ENCODE results near the gene CHN2. TPM values are rescaled to one million over a fixed set of nuclear protein-coding genes. Genes with fewer than 3 reads are reported as not detected.
A peak's percentile ranks its signal among the peaks of the same experiment; 100 is the strongest.

Gene CHN2
- total RNA-seq, 1 experiment from 2014 or later, result 5.1 TPM

DNA sequence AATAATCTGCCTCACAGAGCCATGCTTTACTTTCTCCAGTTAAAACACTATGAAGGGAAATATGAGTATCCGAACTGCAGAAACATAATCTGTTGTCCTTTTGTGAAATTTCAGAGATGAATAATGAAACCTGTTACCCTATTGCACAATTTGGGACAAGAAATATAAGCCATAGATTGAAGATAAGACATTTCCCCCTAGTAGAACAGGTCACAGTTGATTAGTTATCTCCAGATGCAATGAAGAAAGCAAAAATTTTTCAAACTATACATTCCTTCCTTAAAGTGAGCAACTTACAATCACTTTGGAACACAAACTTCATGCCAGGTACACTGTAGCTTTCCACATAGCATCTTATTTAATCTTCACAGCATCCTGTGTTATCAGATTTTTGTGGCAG lies 2.3 kb upstream of the CHN2 start:
- TF ChIP-seq, protein P1, sequence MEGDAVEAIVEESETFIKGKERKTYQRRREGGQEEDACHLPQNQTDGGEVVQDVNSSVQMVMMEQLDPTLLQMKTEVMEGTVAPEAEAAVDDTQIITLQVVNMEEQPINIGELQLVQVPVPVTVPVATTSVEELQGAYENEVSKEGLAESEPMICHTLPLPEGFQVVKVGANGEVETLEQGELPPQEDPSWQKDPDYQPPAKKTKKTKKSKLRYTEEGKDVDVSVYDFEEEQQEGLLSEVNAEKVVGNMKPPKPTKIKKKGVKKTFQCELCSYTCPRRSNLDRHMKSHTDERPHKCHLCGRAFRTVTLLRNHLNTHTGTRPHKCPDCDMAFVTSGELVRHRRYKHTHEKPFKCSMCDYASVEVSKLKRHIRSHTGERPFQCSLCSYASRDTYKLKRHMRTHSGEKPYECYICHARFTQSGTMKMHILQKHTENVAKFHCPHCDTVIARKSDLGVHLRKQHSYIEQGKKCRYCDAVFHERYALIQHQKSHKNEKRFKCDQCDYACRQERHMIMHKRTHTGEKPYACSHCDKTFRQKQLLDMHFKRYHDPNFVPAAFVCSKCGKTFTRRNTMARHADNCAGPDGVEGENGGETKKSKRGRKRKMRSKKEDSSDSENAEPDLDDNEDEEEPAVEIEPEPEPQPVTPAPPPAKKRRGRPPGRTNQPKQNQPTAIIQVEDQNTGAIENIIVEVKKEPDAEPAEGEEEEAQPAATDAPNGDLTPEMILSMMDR (IDR thresholded peaks at IDR 0.05; ENCODE audit: unreplicated experiment), result no peak
- Mint-ChIP-seq H3K9me3 (ENCODE audit: unreplicated experiment) (no peaks in the 10 kb centered on the region), H3K36me3 (ENCODE audit: insufficient read depth, unreplicated experiment) (peaks cover 6% of the 10 kb centered on the region), H3K27ac (ENCODE audit: low read depth, unreplicated experiment) (no peak overlapping the region), H3K4me3 (ENCODE audit: unreplicated experiment) (no peak overlapping the region), H3K27me3 (ENCODE audit: insufficient read depth, unreplicated experiment) (no peaks in the 10 kb centered on the region), H3K4me1 (ENCODE audit: insufficient read depth, unreplicated experiment) (no peaks in the 10 kb centered on the region)
- CTCF ChIA-PET, result interaction anchor here (0.7 to 6.2 kb wide), 5 partner anchors 53 to 269 kb away, joined by 3 to 140 read pairs (median 3); no protein-coding TSS in a partner anchor
- BruUV-seq (replicated peaks), result no TSS peak
- POLR2A ChIA-PET, result interaction anchor here (0.6 kb wide), 1 partner anchor 12 kb away, joined by 3 read pairs; no protein-coding TSS in a partner anchor
- intact Hi-C loops (cut with micrococcal nuclease), result loop anchor here (5.0 kb wide), 1 partner anchor 80 kb away; no protein-coding TSS in a partner anchor
- no peak for DNase-seq (ENCODE audit: unreplicated experiment)

- H3K27me3 Mint-ChIP-seq (ENCODE audit: insufficient read depth, unreplicated experiment), result no peaks in the 10 kb centered on the region
- intact Hi-C loops (cut with micrococcal nuclease), result loop anchor here (5.0 kb wide), 1 partner anchor 81 kb away; no protein-coding TSS in a partner anchor
Observed at GRCh38 chr7:29192811-29193210, 1.8 kb upstream of the CHN2 start.

DNA sequence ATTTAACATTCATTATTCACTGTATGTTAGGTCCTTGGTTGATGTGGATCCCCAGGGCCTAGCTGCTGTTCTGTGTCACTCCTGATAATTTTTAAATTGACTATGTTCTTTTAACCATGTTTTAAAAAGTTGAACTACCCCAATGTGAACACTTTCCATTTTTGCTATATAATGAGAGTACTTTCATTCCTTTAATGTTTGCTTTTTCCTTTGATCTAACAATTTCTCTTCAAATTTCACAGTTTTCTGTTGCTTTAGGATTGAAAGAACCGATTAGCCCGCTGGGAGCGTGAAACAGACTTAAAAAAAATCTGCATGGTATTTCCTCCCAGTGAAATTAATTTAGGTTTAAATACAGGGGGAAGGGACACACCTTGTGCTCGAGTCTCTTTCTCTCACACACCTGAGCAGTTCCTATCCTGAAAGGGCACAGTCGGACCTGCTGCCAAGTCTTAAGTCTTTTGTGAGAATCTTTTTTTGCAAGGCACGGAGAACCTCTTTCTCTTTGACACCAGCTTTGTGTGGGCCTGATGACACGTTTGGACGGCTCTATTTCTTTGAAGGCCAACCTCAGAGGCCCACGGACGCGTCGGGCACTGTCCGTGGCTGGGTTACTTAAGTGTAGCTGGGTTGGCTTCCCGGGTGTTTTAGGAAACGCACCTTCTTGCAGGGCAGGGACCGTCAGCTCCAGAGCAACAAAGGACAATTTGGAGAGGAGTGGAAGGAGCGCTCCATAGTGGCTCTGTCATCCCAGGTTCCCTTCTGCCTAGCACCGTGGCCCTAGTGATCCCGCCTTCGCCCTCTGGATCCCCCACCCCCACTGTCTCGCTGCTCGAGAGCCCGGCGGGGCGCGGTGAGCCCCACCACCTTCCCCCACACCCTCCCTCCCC lies 1.0 kb upstream of the CHN2 start:
- no TSS peak for BruUV-seq (replicated peaks)
- intact Hi-C loops (cut with micrococcal nuclease), result loop anchor here (1.0 to 5.0 kb wide), 3 partner anchors 81 to 271 kb away; no protein-coding TSS in a partner anchor
- TF ChIP-seq, protein P1 (IDR thresholded peaks at IDR 0.05; ENCODE audit: unreplicated experiment), result no peak
- Mint-ChIP-seq H3K36me3 (ENCODE audit: insufficient read depth, unreplicated experiment) (peaks cover 6% of the 10 kb centered on the region), H3K27ac (ENCODE audit: low read depth, unreplicated experiment) (no peak overlapping the region), H3K4me1 (ENCODE audit: insufficient read depth, unreplicated experiment) (no peaks in the 10 kb centered on the region), H3K9me3 (ENCODE audit: unreplicated experiment) (no peaks in the 10 kb centered on the region), H3K4me3 (ENCODE audit: unreplicated experiment) (peak overlapping the region; percentile 75), H3K27me3 (ENCODE audit: insufficient read depth, unreplicated experiment) (no peaks in the 10 kb centered on the region)
- ChIA-PET CTCF (interaction anchor here (1.2 kb wide), 1 partner anchor 87 kb away, joined by 3 read pairs; no protein-coding TSS in a partner anchor), POLR2A (interaction anchor here (1.8 kb wide), 1 partner anchor 89 kb away, joined by 7 read pairs; no protein-coding TSS in a partner anchor)
- DNase-seq (ENCODE audit: unreplicated experiment), result no peak

More at GRCh38 chr7:29192811-29193210, 1.8 kb upstream of the CHN2 start:
- BruUV-seq (replicated peaks), result no TSS peak
- no peak overlapping the region for H3K27ac Mint-ChIP-seq (ENCODE audit: low read depth, unreplicated experiment)
- CTCF ChIA-PET, result interaction anchor here (1.4 to 6.1 kb wide), 2 partner anchors 54 to 269 kb away, joined by 3 to 97 read pairs; no protein-coding TSS in a partner anchor
- TF ChIP-seq, protein P1 (IDR thresholded peaks at IDR 0.05; ENCODE audit: unreplicated experiment), result no peak
- H3K36me3 Mint-ChIP-seq (ENCODE audit: insufficient read depth, unreplicated experiment), result peaks cover 6% of the 10 kb centered on the region
- no peak for DNase-seq (ENCODE audit: unreplicated experiment)
- POLR2A ChIA-PET, result no interaction called here
- H3K4me3 Mint-ChIP-seq (ENCODE audit: unreplicated experiment), result peak overlapping the region; percentile 7
- no peaks in the 10 kb centered on the region for H3K9me3 Mint-ChIP-seq (ENCODE audit: unreplicated experiment)
- no peaks in the 10 kb centered on the region for H3K4me1 Mint-ChIP-seq (ENCODE audit: insufficient read depth, unreplicated experiment)

DNA sequence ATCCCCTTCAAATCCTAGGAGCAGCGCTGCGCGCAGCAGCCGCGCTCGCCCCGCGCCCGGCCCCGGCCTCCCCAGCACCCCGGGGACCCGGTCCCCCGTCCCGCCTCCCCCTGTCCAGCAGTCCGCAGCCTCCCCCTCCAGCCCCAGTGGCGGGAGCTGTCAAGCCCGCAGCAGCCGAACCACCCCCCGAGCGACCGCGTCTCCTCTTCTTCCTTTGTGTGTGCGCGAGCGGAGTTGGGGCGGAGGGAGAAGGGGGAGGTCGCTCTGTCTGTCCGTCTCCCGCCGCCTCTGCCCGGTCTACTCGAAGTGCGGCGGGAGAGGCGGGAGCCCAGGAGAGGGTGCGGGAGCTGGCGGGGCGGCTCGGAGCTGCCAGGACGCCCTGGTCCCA lies 375 bp upstream of the CHN2 start:
- Mint-ChIP-seq H3K4me1 (ENCODE audit: insufficient read depth, unreplicated experiment) (no peaks in the 10 kb centered on the region), H3K27me3 (ENCODE audit: insufficient read depth, unreplicated experiment) (no peaks in the 10 kb centered on the region), H3K4me3 (ENCODE audit: unreplicated experiment) (peak overlapping the region; percentile 75), H3K36me3 (ENCODE audit: insufficient read depth, unreplicated experiment) (peaks cover 6% of the 10 kb centered on the region), H3K9me3 (ENCODE audit: unreplicated experiment) (no peaks in the 10 kb centered on the region), H3K27ac (ENCODE audit: low read depth, unreplicated experiment) (no peak overlapping the region)
- intact Hi-C loops (cut with micrococcal nuclease), result loop anchor here (1.0 to 5.0 kb wide), 3 partner anchors 82 to 271 kb away; no protein-coding TSS in a partner anchor
- POLR2A ChIA-PET, result interaction anchor here (1.8 kb wide), 1 partner anchor 88 kb away, joined by 7 read pairs; no protein-coding TSS in a partner anchor
- TF ChIP-seq, protein P1 (IDR thresholded peaks at IDR 0.05; ENCODE audit: unreplicated experiment), result no peak
- DNase-seq (ENCODE audit: unreplicated experiment), result no peak
- no TSS peak for BruUV-seq (replicated peaks)
- CTCF ChIA-PET, result interaction anchor here (1.2 kb wide), 1 partner anchor 88 kb away, joined by 3 read pairs; no protein-coding TSS in a partner anchor
